Loucy (cell line): ENCODE data around the gene PKDCC.
A peak's percentile ranks its signal among the peaks of the same experiment; 100 is the strongest.

Experiments used
- H2AFZ ChIP-seq: fragments of 200-600 bp; sonication (generic); 2 replicates; pipeline ENCODE4 v1.6.0; 2016; ENCODE audit warnings: antibody characterized with exemption, mild to moderate bottlenecking, low read length, moderate library complexity
- H3F3A ChIP-seq: fragments of 200-600 bp; 2 replicates; pipeline ENCODE4 v1.6.0; 2016; ENCODE audit warnings: antibody characterized with exemption, low read depth, mild to moderate bottlenecking
- H3K27me3 ChIP-seq: fragments of 200-600 bp; sonication (generic); 2 replicates; pipeline ENCODE4 v1.6.1; 2014; ENCODE audit warnings: low read length, mild to moderate bottlenecking; ENCODE audit not compliant: insufficient read depth, poor library complexity, severe bottlenecking
- H3K36me3 ChIP-seq: fragments of 200-600 bp; sonication (generic); 2 replicates; pipeline ENCODE4 v1.6.1; 2016; ENCODE audit warnings: low read length; ENCODE audit not compliant: insufficient read depth
- H3K4me1 ChIP-seq: fragments of 200-600 bp; sonication (generic); 2 replicates; pipeline ENCODE4 v1.5.1; 2014; ENCODE audit warnings: low read length, mild to moderate bottlenecking; ENCODE audit not compliant: insufficient read depth, poor library complexity, severe bottlenecking
- H3K4me2 ChIP-seq: fragments of 200-600 bp; sonication (generic); 2 replicates; pipeline ENCODE4 v1.6.0; 2014; ENCODE audit warnings: antibody characterized with exemption, low read length, low read depth, mild to moderate bottlenecking; ENCODE audit not compliant: poor library complexity, severe bottlenecking
- H3K4me3 ChIP-seq: fragments of 200-600 bp; sonication (generic); 2 replicates; pipeline ENCODE4 v1.5.1; 2014; ENCODE audit warnings: low read length, mild to moderate bottlenecking, mixed read lengths; ENCODE audit not compliant: poor library complexity, severe bottlenecking
- H3K79me2 ChIP-seq: fragments of 200-600 bp; sonication (generic); 2 replicates; pipeline ENCODE4 v1.6.1; 2014; ENCODE audit warnings: low read length; ENCODE audit not compliant: insufficient read depth
- H3K9ac ChIP-seq: fragments of 200-600 bp; sonication (generic); 2 replicates; pipeline ENCODE4 v1.6.0; 2014; ENCODE audit warnings: mild to moderate bottlenecking, low read depth, low read length, moderate library complexity; ENCODE audit not compliant: poor library complexity, severe bottlenecking
- H3K9me2 ChIP-seq: fragments of 200-600 bp; sonication (generic); replicated peaks from 2 replicates; pipeline ENCODE4 v1.6.1; 2016; ENCODE audit warnings: low read depth, low read length, mixed read lengths
- H3K9me3 ChIP-seq: fragments of 200-600 bp; sonication (generic); 2 replicates; pipeline ENCODE4 v1.6.1; 2014; ENCODE audit warnings: mild to moderate bottlenecking, antibody characterized with exemption, low read length, low read depth; ENCODE audit not compliant: insufficient read depth
- H4K20me1 ChIP-seq: fragments of 200-600 bp; sonication (generic); 2 replicates; pipeline ENCODE4 v1.6.0; 2014; ENCODE audit warnings: antibody characterized with exemption, low read length, mild to moderate bottlenecking; ENCODE audit not compliant: insufficient read depth, poor library complexity, severe bottlenecking
- EZH2phosphoT487 ChIP-seq: fragments of 200-600 bp; IDR thresholded peaks from 2 replicates; pipeline ENCODE4 v1.6.1; 2018; ENCODE audit warnings: antibody characterized with exemption, mild to moderate bottlenecking, moderate library complexity, borderline replicate concordance
- TF ChIP-seq, protein P1 (sequence below): fragments of 200-600 bp; sonication (generic); conservative IDR thresholded peaks from 2 replicates; pipeline ENCODE4 v1.5.1; 2014; ENCODE audit warnings: mild to moderate bottlenecking, antibody characterized with exemption, low read length

The PKDCC gene

DNA sequence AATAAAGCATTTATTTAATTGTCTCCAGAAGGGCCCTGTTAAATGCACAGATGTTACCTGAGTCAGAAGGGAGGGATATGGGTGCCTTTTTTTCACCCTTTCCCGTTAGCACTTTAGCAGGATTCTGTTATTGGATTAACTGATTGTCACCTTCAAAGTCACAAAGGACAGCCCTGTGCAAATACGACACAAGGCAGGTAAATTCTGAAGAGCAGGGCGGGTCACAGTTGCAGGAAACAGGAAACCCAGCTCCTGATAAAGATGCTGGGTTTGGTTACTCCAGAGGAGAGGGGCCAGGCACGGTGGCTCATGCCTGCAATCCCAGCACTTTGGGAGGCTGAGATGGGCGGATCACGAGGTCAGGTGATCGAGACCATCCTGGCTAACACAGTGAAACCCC is 11.4 kb upstream of the PKDCC start:
- no peak for TF ChIP-seq EZH2phosphoT487
- TF ChIP-seq, protein P1, sequence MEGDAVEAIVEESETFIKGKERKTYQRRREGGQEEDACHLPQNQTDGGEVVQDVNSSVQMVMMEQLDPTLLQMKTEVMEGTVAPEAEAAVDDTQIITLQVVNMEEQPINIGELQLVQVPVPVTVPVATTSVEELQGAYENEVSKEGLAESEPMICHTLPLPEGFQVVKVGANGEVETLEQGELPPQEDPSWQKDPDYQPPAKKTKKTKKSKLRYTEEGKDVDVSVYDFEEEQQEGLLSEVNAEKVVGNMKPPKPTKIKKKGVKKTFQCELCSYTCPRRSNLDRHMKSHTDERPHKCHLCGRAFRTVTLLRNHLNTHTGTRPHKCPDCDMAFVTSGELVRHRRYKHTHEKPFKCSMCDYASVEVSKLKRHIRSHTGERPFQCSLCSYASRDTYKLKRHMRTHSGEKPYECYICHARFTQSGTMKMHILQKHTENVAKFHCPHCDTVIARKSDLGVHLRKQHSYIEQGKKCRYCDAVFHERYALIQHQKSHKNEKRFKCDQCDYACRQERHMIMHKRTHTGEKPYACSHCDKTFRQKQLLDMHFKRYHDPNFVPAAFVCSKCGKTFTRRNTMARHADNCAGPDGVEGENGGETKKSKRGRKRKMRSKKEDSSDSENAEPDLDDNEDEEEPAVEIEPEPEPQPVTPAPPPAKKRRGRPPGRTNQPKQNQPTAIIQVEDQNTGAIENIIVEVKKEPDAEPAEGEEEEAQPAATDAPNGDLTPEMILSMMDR, result no peak

DNA sequence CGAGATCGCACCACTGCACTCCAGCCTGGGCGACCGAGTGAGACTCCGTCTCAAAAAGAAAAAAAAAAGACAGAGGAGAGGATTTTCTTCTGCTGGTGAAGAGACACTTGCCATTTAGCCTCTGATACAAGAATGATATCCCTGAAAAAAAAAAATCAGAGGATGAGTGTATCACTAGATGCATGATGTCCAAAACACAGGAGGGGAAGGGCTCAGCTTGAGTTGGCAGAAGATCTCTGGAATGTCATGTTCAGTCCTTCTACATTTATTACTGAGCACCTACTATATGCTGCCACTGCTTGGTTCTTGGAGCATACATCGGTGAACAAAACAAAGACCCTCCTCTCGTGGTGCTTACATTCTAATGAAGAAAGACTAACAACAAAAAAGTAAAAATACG is 10.9 kb upstream of the PKDCC start:
- H3K4me3 ChIP-seq, result no peak overlapping the region
- no peaks in the 10 kb centered on the region for H3K9me3 ChIP-seq
- H3K9me2 ChIP-seq, result no peaks in the 10 kb centered on the region
- H3K4me2 ChIP-seq, result no peak overlapping the region
- no peaks in the 10 kb centered on the region for H3K4me1 ChIP-seq
- H3F3A ChIP-seq, result no peaks in the 10 kb centered on the region
- TF ChIP-seq, protein P1, result no peak
- TF ChIP-seq EZH2phosphoT487, result no peak
- H4K20me1 ChIP-seq, result no peaks in the 10 kb centered on the region
- no peak overlapping the region for H2AFZ ChIP-seq
- no peak overlapping the region for H3K9ac ChIP-seq
- no peaks in the 10 kb centered on the region for H3K36me3 ChIP-seq
- no peaks in the 10 kb centered on the region for H3K79me2 ChIP-seq
- no peaks in the 10 kb centered on the region for H3K27me3 ChIP-seq

More for the DNA sequence above, 11.4 kb upstream of the PKDCC start:
- Histone ChIP-seq H3K9ac (no peak overlapping the region), H3K9me2 (no peaks in the 10 kb centered on the region), H3K4me3 (no peak overlapping the region), H2AFZ (no peak overlapping the region), H3F3A (no peaks in the 10 kb centered on the region), H3K79me2 (no peaks in the 10 kb centered on the region), H4K20me1 (no peaks in the 10 kb centered on the region), H3K4me2 (no peak overlapping the region), H3K27me3 (no peaks in the 10 kb centered on the region), H3K4me1 (no peaks in the 10 kb centered on the region), H3K36me3 (no peaks in the 10 kb centered on the region), H3K9me3 (no peaks in the 10 kb centered on the region)

DNA sequence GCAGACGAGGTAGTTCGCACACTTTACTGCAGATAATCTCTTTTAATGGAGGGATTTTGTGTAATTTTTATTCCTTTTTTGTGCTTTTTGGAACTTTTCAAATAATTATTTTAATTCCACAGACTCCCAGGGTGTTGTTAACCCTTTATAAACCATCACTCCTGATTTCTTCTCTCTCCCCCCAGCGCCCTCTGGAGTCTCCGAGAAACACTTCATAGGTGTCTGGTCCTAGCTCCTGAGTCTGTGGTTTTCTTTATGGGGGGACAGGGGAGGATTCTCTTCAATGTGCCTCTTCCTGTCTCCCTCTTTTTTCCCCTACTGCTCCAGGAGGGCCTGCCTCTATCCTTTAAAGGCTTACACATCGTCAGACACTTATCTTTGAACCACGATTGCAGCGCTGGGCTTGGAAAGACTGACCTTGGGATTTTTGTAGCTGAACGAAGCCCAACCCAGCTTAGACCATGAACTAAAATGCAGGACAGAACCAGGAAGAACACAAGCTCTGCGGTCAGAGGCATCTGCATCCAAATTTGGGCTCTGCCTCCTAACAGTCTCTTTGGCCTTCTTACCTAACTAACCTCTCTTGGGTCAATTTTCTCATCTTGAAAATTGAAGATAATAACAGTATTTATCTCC is 7.1 kb upstream of the PKDCC start:
- Histone ChIP-seq H3F3A (no peaks in the 10 kb centered on the region), H2AFZ (no peak overlapping the region), H3K79me2 (no peaks in the 10 kb centered on the region), H3K4me3 (no peak overlapping the region), H3K27me3 (no peaks in the 10 kb centered on the region), H4K20me1 (no peaks in the 10 kb centered on the region), H3K9me2 (no peaks in the 10 kb centered on the region), H3K9ac (no peak overlapping the region), H3K4me1 (no peaks in the 10 kb centered on the region), H3K4me2 (no peak overlapping the region), H3K36me3 (no peaks in the 10 kb centered on the region), H3K9me3 (no peaks in the 10 kb centered on the region)
- TF ChIP-seq EZH2phosphoT487, result no peak
- TF ChIP-seq, protein P1, result 0 out of 2 replicates have a peak, but pooled peaks have one; percentile 13
